Colonic mucosa (tissue), 4 donors: ENCODE data around the gene TEFM. TPM values are rescaled to one million over a fixed set of nuclear protein-coding genes. Genes with fewer than 3 reads are reported as not detected.

Experiments
- DNase-seq: peaks from one replicate; pipeline ENCODE4 v3.0.0-alpha.2; 2020
- H3K27ac ChIP-seq: fragments of 200-600 bp; one replicate; pipeline ENCODE4 v1.8.0; 2021
- H3K27me3 ChIP-seq: fragments of 200-600 bp; one replicate; pipeline ENCODE4 v1.8.0; 2021
- H3K36me3 ChIP-seq: fragments of 200-600 bp; one replicate; pipeline ENCODE4 v1.8.0; 2021
- H3K4me1 ChIP-seq: fragments of 200-600 bp; one replicate; pipeline ENCODE4 v1.8.0; 2021; ENCODE audit warnings: mild to moderate bottlenecking
- H3K4me3 ChIP-seq: fragments of 200-600 bp; one replicate; pipeline ENCODE4 v1.8.0; 2021
- H3K9ac ChIP-seq, 2 donors: one replicate each; pipeline ENCODE4 v1.7.0; 2013; ENCODE audit warnings: control low read depth in 2 of 2, low read depth in 2 of 2, low read length in 2 of 2
- H3K9me3 ChIP-seq: fragments of 200-600 bp; one replicate; pipeline ENCODE4 v1.8.0; 2021
- intact Hi-C: fragments of 100-400 bp; cut with DNase I; formaldehyde crosslinking; loops from one replicate; pipeline ENCODE4 v1.14.1; 2022
- total RNA-seq, 2 donors: library from RNA; stranded (reverse); fragmentation: NEBNext Ultra II Directional in 1 of 2; extraction: Animal tissue kit (Norgen Biotek cat#: 25700) in 1 of 2; gene quantifications; one replicate each; pipeline ENCODE4 v1.2.1, GENCODE V29; 2021
- TF ChIP-seq, protein P1 (sequence below): fragments of 200-600 bp; IDR thresholded peaks from one replicate; pipeline ENCODE4 v1.8.0; 2022; ENCODE audit warnings: antibody characterized with exemption, mild to moderate bottlenecking
- donor health status: healthy.
- donor health status: DM: no; HTN: no; CAD: no.
- donor health status: DM: no; HTN: no; CAD: no.

The TEFM gene
- total RNA-seq, 2 donors from 2014 or later: 12.4 to 15.4 TPM

DNA sequence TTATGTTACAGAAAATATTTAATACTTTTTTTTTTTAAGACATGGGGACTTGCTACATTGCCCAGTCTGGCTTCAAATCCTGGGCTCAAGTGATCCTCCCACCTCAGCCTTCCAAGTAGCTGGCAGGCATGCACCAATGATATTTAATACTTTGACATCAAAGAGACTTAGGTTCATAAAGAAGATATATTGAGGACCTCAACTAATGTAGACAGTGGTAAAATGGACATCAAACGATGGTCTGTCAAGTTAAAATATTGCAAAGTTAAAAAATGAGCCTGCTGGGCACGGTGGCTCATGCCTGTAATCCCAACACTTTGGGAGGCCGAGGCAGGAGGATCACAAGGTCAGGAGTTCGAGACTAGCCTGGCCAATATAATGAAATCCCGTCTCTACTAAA is 8.7 kb downstream of the TEFM start:
- no peak overlapping the region for H3K27ac ChIP-seq
- no peaks in the 10 kb centered on the region for H3K9me3 ChIP-seq
- H3K36me3 ChIP-seq: no peaks in the 10 kb centered on the region
- no peak for DNase-seq
- intact Hi-C loops: no loop called here
- no peak overlapping the region for H3K9ac ChIP-seq
- no peaks in the 10 kb centered on the region for H3K27me3 ChIP-seq
- H3K4me1 ChIP-seq: no peaks in the 10 kb centered on the region
- TF ChIP-seq, protein P1, sequence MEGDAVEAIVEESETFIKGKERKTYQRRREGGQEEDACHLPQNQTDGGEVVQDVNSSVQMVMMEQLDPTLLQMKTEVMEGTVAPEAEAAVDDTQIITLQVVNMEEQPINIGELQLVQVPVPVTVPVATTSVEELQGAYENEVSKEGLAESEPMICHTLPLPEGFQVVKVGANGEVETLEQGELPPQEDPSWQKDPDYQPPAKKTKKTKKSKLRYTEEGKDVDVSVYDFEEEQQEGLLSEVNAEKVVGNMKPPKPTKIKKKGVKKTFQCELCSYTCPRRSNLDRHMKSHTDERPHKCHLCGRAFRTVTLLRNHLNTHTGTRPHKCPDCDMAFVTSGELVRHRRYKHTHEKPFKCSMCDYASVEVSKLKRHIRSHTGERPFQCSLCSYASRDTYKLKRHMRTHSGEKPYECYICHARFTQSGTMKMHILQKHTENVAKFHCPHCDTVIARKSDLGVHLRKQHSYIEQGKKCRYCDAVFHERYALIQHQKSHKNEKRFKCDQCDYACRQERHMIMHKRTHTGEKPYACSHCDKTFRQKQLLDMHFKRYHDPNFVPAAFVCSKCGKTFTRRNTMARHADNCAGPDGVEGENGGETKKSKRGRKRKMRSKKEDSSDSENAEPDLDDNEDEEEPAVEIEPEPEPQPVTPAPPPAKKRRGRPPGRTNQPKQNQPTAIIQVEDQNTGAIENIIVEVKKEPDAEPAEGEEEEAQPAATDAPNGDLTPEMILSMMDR: no peak
- H3K4me3 ChIP-seq: no peak overlapping the region

DNA sequence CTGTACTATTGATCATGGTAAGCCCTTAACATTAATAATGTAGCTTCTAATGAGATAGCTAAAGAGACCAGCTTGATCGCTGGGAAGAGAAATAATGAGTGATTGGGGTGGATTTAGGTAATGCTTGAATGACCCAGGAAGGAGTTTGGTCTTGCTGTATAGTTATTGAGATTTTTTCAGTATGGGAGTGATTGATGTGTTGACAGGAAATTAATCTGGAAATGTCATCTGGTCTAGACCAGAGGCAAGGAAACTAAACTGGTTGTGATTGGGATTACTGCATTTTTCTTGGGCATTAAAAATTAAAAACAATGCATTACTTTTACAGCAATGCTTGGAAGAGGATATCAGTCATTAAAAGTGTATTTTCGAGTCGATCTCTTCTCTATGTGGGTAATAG is 11.8 kb downstream of the TEFM start:
- Histone ChIP-seq H3K27me3 (no peaks in the 10 kb centered on the region), H3K9me3 (no peaks in the 10 kb centered on the region), H3K36me3 (no peaks in the 10 kb centered on the region), H3K9ac (no peak overlapping the region), H3K27ac (no peak overlapping the region), H3K4me3 (no peak overlapping the region), H3K4me1 (no peaks in the 10 kb centered on the region)
- TF ChIP-seq, protein P1: no peak
- intact Hi-C loops: no loop called here
- no peak for DNase-seq

DNA sequence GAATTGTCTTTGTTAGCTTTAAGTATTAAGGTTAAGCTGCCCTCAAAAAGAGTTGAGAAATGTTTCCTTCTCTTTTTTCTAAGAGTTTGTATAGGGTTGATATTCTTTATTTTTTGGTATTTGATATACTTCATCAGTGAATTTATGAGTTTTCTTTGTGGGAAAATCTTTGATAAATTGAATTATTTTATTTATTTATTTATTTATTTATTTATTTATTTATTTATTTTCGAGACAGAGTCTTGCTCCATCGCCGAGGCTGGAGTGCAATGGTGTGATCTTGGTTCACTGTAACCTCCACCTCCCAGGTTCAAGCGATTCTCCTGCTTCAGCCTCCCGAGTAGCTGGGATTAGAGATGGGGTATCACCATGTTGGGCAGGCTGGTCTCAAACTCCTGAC is 19.9 kb downstream of the TEFM start:
- TF ChIP-seq, protein P1: no peak
- Histone ChIP-seq H3K27me3 (no peaks in the 10 kb centered on the region), H3K9ac (no peak overlapping the region), H3K36me3 (no peaks in the 10 kb centered on the region), H3K9me3 (no peaks in the 10 kb centered on the region), H3K4me1 (no peaks in the 10 kb centered on the region), H3K27ac (no peak overlapping the region), H3K4me3 (no peak overlapping the region)
- intact Hi-C loops: no loop called here
- DNase-seq: no peak

DNA sequence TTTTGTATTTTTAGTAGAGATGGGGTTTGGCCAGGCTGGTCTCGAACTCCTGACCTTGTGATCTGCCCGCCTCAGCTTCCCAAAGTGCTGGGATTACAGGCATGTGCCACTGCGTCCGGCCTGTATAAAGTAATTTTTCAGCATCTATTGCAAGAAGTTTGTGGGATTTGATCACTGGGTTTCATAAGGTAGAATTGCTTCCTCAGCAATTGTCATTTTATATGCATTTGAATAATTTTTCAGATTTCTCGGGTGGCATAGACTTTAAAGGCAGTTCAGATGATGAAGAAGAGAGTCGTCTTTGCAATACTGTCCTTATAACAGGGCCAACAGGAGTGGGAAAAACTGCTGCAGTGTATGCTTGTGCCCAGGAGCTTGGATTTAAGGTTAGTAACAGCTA is 37.0 kb downstream of the TEFM start:
- Histone ChIP-seq H3K27ac (no peak overlapping the region), H3K9me3 (no peaks in the 10 kb centered on the region), H3K36me3 (no peaks in the 10 kb centered on the region), H3K4me3 (no peak overlapping the region), H3K27me3 (no peaks in the 10 kb centered on the region), H3K9ac (no peak overlapping the region), H3K4me1 (no peaks in the 10 kb centered on the region)
- no peak for DNase-seq
- intact Hi-C loops: no loop called here
- TF ChIP-seq, protein P1: no peak

DNA sequence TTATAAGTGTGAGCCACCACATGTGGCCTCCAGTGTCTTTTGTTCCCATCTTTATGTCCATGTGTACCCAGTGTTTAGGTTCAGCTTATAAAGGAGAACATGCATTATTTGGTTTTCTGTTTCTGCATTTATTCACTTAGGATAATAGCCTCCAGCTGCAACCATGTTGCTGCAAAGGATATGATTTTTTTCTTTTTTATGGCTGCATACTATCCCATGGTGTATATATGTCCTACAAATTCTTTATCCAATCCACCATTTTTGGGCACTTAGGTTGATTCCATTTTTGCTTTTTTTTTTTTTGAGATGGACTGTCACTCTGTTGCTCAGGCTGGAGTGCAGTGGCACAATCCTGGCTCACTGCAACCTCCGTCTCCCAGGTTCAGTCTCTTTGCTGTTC is 41.4 kb downstream of the TEFM start:
- H3K27me3 ChIP-seq: no peaks in the 10 kb centered on the region
- no peak overlapping the region for H3K4me3 ChIP-seq
- TF ChIP-seq, protein P1: no peak

More for the DNA sequence above, 41.4 kb downstream of the TEFM start:
- H3K4me1 ChIP-seq: no peaks in the 10 kb centered on the region
- intact Hi-C loops: no loop called here
- no peak overlapping the region for H3K27ac ChIP-seq
- H3K36me3 ChIP-seq: no peaks in the 10 kb centered on the region
- H3K9ac ChIP-seq: no peak overlapping the region
- DNase-seq: no peak
- H3K9me3 ChIP-seq: no peaks in the 10 kb centered on the region
